Thyroid gland (tissue), 4 donors: Measurements from ENCODE around the gene SLC15A4. TPM values are rescaled to one million over a fixed set of nuclear protein-coding genes. Genes with fewer than 3 reads are reported as not detected.
"Not testable (repeated sequence)": the region's sequence is repeated elsewhere in the genome, so short reads cannot be mapped to it uniquely, and the experiment has no call there.

Source experiments
- DNase-seq, 2 donors: peaks; one replicate each; pipeline ENCODE4 v3.0.0-alpha.2; 2019
- H3K27ac ChIP-seq, 3 donors: fragments of 200-600 bp; sonication (generic); 1 replicate in 2 of 3; 2 replicates in 1 of 3; pipeline ENCODE4 v1.5.1; 2016 to 2019; ENCODE audit warnings: mild to moderate bottlenecking in 1 of 3, moderate library complexity in 1 of 3
- H3K27me3 ChIP-seq: fragments of 200-600 bp; sonication (generic); one replicate; pipeline ENCODE4 v1.5.1; 2019
- H3K36me3 ChIP-seq, 2 donors: fragments of 200-600 bp; sonication (generic); one replicate each; pipeline ENCODE4 v1.5.1; 2016 to 2019
- H3K4me1 ChIP-seq, 2 donors: fragments of 200-600 bp; sonication (generic); one replicate each; pipeline ENCODE4 v1.5.1; 2017 to 2019
- H3K4me3 ChIP-seq, 3 donors: fragments of 200-600 bp; sonication (generic); replicated peaks in 1 of 3; 1 replicate in 2 of 3; 2 replicates in 1 of 3; pipeline ENCODE4 v1.5.1; 2016; ENCODE audit warnings: mild to moderate bottlenecking in 1 of 3
- H3K9me3 ChIP-seq: fragments of 200-600 bp; sonication (generic); one replicate; pipeline ENCODE4 v1.5.1; 2017
- CTCF ChIP-seq, 6 experiments: fragments of 200-600 bp in 3 of 6; fragments of 450-650 bp in 3 of 6; sonication (generic) in 3 of 6; IDR thresholded peaks; one replicate each; pipeline ENCODE4 v1.5.1; 2016 to 2019; ENCODE audit warnings: antibody characterized with exemption in 6 of 6, mild to moderate bottlenecking in 2 of 6, inconsistent platforms in 1 of 6, moderate library complexity in 1 of 6
- POLR2A ChIP-seq, 2 donors: fragments of 450-650 bp; IDR thresholded peaks; one replicate each; pipeline ENCODE4 v1.6.1; 2017; ENCODE audit warnings: antibody characterized with exemption in 2 of 2, mild to moderate bottlenecking in 2 of 2, moderate library complexity in 1 of 2
- WGBS, 2 donors: methylation state at CpG; one replicate each; pipeline ENCODE4 v1.1.5; 2017; 5-methylcytosine and 5-hydroxymethylcytosine counted together
- intact Hi-C: fragments of 100-400 bp; cut with DNase I; formaldehyde crosslinking; loops from one replicate; pipeline ENCODE4 v1.15.1; 2023
- total RNA-seq, 4 donors: library from RNA; depleted of rRNA; stranded (reverse); fragments of >200 nt; gene quantifications; one replicate each; pipeline ENCODE4 v1.2.3, GENCODE V29; 2016

Gene SLC15A4
- total RNA-seq, 4 donors from 2014 or later = 40.4 to 55.6 (median 43.9) TPM

DNA sequence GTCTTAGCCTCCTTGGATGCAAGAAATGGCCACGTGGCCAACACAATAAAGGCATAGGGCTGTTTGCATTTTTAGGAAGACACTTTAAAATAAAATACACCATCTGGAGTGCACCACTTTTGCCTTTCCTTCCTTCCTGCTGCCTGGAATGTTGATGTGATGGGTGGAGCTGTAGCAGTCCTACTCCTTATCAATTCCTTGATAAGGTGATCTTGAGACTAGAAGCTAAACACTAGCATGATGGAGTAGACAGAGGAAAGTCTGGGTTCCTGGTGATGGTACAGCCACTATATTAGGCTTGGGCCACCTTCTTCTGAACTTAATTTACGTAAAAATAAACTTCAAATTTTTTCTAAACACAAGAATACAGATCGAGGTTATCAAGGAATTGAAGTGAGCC, 26.6 kb upstream of the SLC15A4 start:
- no peak overlapping the region for H3K4me3 ChIP-seq
- no peak for DNase-seq
- no peaks in the 10 kb centered on the region for H3K36me3 ChIP-seq
- WGBS, 2 donors = 71 to 87% methylated on average over 3 of the region's 3 CpGs
- H3K4me1 ChIP-seq = peaks cover 0 to 5% of the 10 kb centered on the region in 2 donors
- no peak overlapping the region for H3K27ac ChIP-seq
- intact Hi-C loops = no loop called here
- no peaks in the 10 kb centered on the region for H3K9me3 ChIP-seq
- TF ChIP-seq CTCF (IDR thresholded peaks at IDR 0.05) (no peak), POLR2A (IDR thresholded peaks at IDR 0.05) (no peak)
- H3K27me3 ChIP-seq = no peaks in the 10 kb centered on the region

DNA sequence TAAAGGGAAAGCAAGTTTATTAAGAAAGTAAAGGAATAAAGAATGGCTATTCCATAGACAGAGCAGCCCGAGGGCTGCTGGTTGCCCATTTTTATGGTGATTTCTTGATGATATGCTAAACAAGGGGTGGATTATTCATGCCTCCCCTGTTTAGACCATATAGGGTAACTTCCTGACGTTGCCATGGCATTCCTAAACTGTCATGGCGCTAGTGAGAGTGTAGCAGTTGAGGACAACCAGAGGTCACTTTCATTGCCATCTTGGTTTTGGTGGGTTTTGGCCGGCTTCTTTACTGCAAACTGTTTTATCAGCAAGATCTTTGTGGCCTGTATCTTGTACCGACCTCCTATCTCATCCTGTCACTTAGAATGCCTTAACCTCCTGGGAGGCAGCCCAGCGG, 26.0 kb upstream of the SLC15A4 start:
- intact Hi-C loops, H3K36me3 ChIP-seq, H3K9me3 ChIP-seq, H3K27ac ChIP-seq, H3K27me3 ChIP-seq, H3K4me1 ChIP-seq, DNase-seq, H3K4me3 ChIP-seq: not testable (repeated sequence)
- WGBS, 2 donors = 71 to 76% methylated on average over 6 of the region's 6 CpGs

DNA sequence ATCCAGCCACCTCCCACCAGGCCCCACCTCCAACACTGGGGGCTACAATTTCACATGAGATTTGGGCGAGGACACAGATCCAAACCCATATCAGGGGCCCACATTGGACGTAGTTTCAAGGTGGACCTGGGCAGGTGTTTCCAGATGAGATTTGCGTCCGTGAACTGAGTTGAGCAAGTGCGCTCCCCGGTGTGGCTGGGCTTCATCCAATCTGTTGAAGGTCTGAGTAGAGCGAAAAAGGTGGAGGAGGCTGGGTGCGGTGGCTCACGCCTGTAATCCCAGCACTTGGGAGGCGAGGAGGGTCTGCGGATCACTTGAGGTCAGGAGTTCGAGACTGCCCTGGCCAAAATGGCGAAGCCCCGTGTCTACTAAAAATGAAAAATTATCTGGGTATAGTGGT, 24.6 kb upstream of the SLC15A4 start:
- DNase-seq = no peak
- H3K4me1 ChIP-seq = no peaks in the 10 kb centered on the region
- no peak for TF ChIP-seq POLR2A (IDR thresholded peaks at IDR 0.05)
- H3K9me3 ChIP-seq = no peaks in the 10 kb centered on the region
- intact Hi-C loops = no loop called here
- no peak overlapping the region for H3K4me3 ChIP-seq
- no peaks in the 10 kb centered on the region for H3K27me3 ChIP-seq
- H3K36me3 ChIP-seq = no peaks in the 10 kb centered on the region
- H3K27ac ChIP-seq = no peak overlapping the region
- WGBS, 2 donors = 93 to 98% methylated on average over 14 of the region's 14 CpGs

GRCh38 chr12:128846671-128847070, 22.9 kb upstream of the SLC15A4 start:
- H3K27ac ChIP-seq, H3K4me1 ChIP-seq, H3K9me3 ChIP-seq, DNase-seq, H3K4me3 ChIP-seq, H3K27me3 ChIP-seq, H3K36me3 ChIP-seq, intact Hi-C loops: not testable (repeated sequence)
- 85 to 96% methylated on average over 13 to 24 of the region's 27 CpGs for WGBS, 2 donors

DNA sequence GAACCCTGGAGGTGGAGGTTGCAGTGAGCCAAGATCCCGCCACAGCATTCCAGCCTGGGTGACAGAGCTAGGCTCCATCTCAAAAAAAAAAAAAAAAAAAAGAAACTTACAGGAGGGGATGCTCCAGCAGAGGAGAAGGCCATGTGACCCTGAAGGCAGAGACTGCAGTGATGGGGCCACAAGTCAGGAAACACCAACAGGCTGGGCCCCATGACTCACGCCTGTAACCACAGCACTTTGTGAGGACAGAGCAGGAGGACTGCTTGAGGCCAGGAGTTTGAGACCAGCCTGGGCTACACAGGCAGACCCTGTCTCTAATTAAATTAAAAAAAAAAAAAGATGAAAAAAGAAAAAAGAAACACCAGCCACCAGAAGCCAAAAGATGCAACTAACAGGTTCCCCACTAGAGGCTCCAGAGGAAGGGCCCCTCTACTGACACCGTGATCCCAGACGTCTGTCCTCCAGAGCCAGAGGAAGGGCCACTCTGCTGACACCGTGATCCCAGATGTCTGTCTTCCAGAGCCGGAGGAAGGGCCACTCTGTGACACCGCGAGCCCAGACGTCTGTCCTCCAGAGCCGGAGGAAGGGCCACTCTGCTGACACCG, 20.4 kb upstream of the SLC15A4 start:
- no peaks in the 10 kb centered on the region for H3K9me3 ChIP-seq
- intact Hi-C loops = no loop called here
- TF ChIP-seq POLR2A (IDR thresholded peaks at IDR 0.05) = no peak
- peak in 3 of 6 experiments; percentile 3 to 31 (median 10) for TF ChIP-seq CTCF (IDR thresholded peaks at IDR 0.05)
- H3K4me1 ChIP-seq = peaks cover 5 to 10% of the 10 kb centered on the region in 2 donors
- 54 to 69% methylated on average over 5 to 9 of the region's 11 CpGs for WGBS, 2 donors
- no peaks in the 10 kb centered on the region for H3K36me3 ChIP-seq
- no peak overlapping the region for H3K4me3 ChIP-seq
- H3K27me3 ChIP-seq = no peaks in the 10 kb centered on the region
- no peak overlapping the region for H3K27ac ChIP-seq
- DNase-seq = no peak

DNA sequence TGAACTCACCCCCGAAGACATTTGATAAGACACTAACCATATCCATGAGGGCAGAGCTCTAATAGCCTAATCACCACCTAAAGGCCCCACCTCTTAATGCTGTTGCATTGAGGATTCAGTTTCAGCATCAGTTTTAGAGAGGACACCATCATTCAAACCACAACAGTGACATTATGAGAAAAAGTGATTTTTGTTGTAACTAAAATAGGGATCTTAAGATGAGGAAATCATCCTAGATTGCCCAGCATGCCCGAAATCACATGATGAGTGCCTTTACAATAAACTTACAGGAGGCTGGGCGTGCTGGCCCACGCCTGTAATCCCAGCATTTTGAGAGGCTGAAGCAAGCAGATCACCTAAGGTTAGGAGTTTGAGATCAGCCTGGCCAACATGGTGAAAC, 19.8 kb upstream of the SLC15A4 start:
- DNase-seq = no peak
- H3K9me3 ChIP-seq = no peaks in the 10 kb centered on the region
- no peaks in the 10 kb centered on the region for H3K36me3 ChIP-seq
- intact Hi-C loops = no loop called here
- WGBS, 2 donors = 85 to 92% methylated on average over 4 of the region's 4 CpGs
- H3K27me3 ChIP-seq = no peaks in the 10 kb centered on the region
- H3K4me3 ChIP-seq = no peak overlapping the region
- H3K4me1 ChIP-seq = peaks cover 5 to 10% of the 10 kb centered on the region in 2 donors
- H3K27ac ChIP-seq = no peak overlapping the region
- TF ChIP-seq POLR2A (IDR thresholded peaks at IDR 0.05) = no peak
- no peak for TF ChIP-seq CTCF (IDR thresholded peaks at IDR 0.05)

- Histone ChIP-seq H3K4me1 (peaks cover 5 to 10% of the 10 kb centered on the region in 2 donors), H3K36me3 (no peaks in the 10 kb centered on the region), H3K27me3 (no peaks in the 10 kb centered on the region), H3K27ac (no peak overlapping the region), H3K9me3 (no peaks in the 10 kb centered on the region), H3K4me3 (no peak overlapping the region)
- no peak for DNase-seq
- 90 to 94% methylated on average over 11 of the region's 11 CpGs for WGBS, 2 donors
- TF ChIP-seq CTCF (IDR thresholded peaks at IDR 0.05) (no peak), POLR2A (IDR thresholded peaks at IDR 0.05) (no peak)
- intact Hi-C loops = no loop called here
These were observed 18.8 kb upstream of the SLC15A4 start for GRCh38 chr12:128842579-128842978.
